Stimulated activated CD8-positive, alpha-beta memory T cell treated with anti-CD3 and anti-CD28 coated beads, Interleukin-15, amount 100 ng/mL, for 48 hours (primary cell): Measurements from ENCODE around the gene CDR2L.
A peak's percentile ranks its signal among the peaks of the same experiment; 100 is the strongest.

Experiments
- DNase-seq, 2 donors: peaks; one replicate each; pipeline ENCODE4 v3.0.0-alpha.2; 2020; ENCODE audit warnings: low read depth in 2 of 2

Gene CDR2L

GRCh38 chr17:74987418-74987908 is at the start of gene CDR2L:
Gene CDR2L (plus strand): TSS chr17:74987632. CDS start chr17:74988044, 412 bp downstream.
- peak; percentile 84 to 87 for DNase-seq

- no peak for DNase-seq
Observed at GRCh38 chr17:74938194-74938950, 49.1 kb upstream of the CDR2L start.

GRCh38 chr17:74939534-74939933 is 47.9 kb upstream of the CDR2L start:
- DNase-seq, result no peak

GRCh38 chr17:74941128-74941725 is 46.2 kb upstream of the CDR2L start:
- DNase-seq, result no peak

- DNase-seq, result no peak
Observed at GRCh38 chr17:74943808-74944522, 43.5 kb upstream of the CDR2L start.

- DNase-seq, result no peak
Observed at GRCh38 chr17:74945543-74945942, 41.9 kb upstream of the CDR2L start.

- DNase-seq, result no peak
Observed at GRCh38 chr17:74946641-74947040, 40.8 kb upstream of the CDR2L start.

GRCh38 chr17:74947041-74947754 is 40.2 kb upstream of the CDR2L start:
- no peak for DNase-seq

- DNase-seq, result no peak
Observed at GRCh38 chr17:74949455-74950115, 37.8 kb upstream of the CDR2L start.

GRCh38 chr17:74950207-74950606 is 37.2 kb upstream of the CDR2L start:
- DNase-seq, result no peak

GRCh38 chr17:74951065-74951464 is 36.4 kb upstream of the CDR2L start:
- DNase-seq, result no peak

- DNase-seq, result no peak
Observed at GRCh38 chr17:74951680-74952421, 35.6 kb upstream of the CDR2L start.

- no peak for DNase-seq
Observed at GRCh38 chr17:74952431-74953133, 34.9 kb upstream of the CDR2L start.

- no peak for DNase-seq
Observed at GRCh38 chr17:74953134-74953687, 34.2 kb upstream of the CDR2L start.

- DNase-seq, result no peak
Observed at GRCh38 chr17:74954115-74954514, 33.3 kb upstream of the CDR2L start.

- DNase-seq, result no peak
Observed at GRCh38 chr17:74954665-74955421, 32.6 kb upstream of the CDR2L start.

- no peak for DNase-seq
Observed at GRCh38 chr17:74956093-74956492, 31.3 kb upstream of the CDR2L start.

- DNase-seq, result peak; percentile 63 to 71
Observed at GRCh38 chr17:74957935-74958740, 29.3 kb upstream of the CDR2L start.
